IMR-90 (cell line): Measurements from ENCODE around the gene RIMS1. TPM values are rescaled to one million over a fixed set of nuclear protein-coding genes. Genes with fewer than 3 reads are reported as not detected.

Experiments
- ATAC-seq: fragments of 200-7000 bp; cut with Tn5 transposase; 2 replicates; pipeline ENCODE4 v1.9.1; 2020; ENCODE audit warnings: low read depth, mild to moderate bottlenecking, moderate library complexity
- BruUV-seq: library from RNA; stranded (reverse); fragments of 400-500 nt; replicated peaks from 2 replicates; lab custom pipeline; 2021; lab: Mats Ljungman, UMichigan
- CTCF ChIA-PET: fragments of 300-600 bp; formaldehyde crosslinking; extraction: SDS; loops from one replicate; lab custom pipeline; 2021; ENCODE audit warnings: antibody characterized with exemption; lab: Yijun Ruan, JAX
- POLR2A ChIA-PET: fragments of 300-600 bp; sonication (Branson Sonifier 250); formaldehyde crosslinking; loops from one replicate; lab custom pipeline; 2022; ENCODE audit warnings: antibody characterized with exemption; ENCODE audit not compliant: unreplicated experiment; lab: Charles Lee
- DNase-seq: peaks from one replicate; pipeline ENCODE4 v3.0.0; 2013
- H2AFZ ChIP-seq: replicated peaks from 2 replicates; pipeline ENCODE3; 2013; ENCODE audit warnings: low read length, mild to moderate bottlenecking; ENCODE audit not compliant: poor library complexity
- H2AK5ac ChIP-seq: 2 replicates; pipeline ENCODE4 v1.6.1; 2013; ENCODE audit warnings: low read depth, low read length, inconsistent platforms
- H2AK9ac ChIP-seq: replicated peaks from 2 replicates; pipeline ENCODE3; 2013; ENCODE audit warnings: mild to moderate bottlenecking, low read depth, low read length, moderate library complexity; ENCODE audit not compliant: poor library complexity
- H2BK120ac ChIP-seq: 2 replicates; pipeline ENCODE4 v1.6.1; 2013; ENCODE audit warnings: low read depth, low read length, inconsistent platforms
- H2BK15ac ChIP-seq: 3 replicates; pipeline ENCODE4 v1.6.1; 2013; ENCODE audit warnings: low read depth, low read length, inconsistent platforms
- H2BK20ac ChIP-seq: 2 replicates; pipeline ENCODE4 v1.6.1; 2013; ENCODE audit warnings: low read depth, mild to moderate bottlenecking, inconsistent platforms, low read length, moderate library complexity
- H2BK5ac ChIP-seq: 2 replicates; pipeline ENCODE4 v1.6.1; 2013; ENCODE audit warnings: mild to moderate bottlenecking, low read depth, low read length, inconsistent platforms; ENCODE audit not compliant: poor library complexity, severe bottlenecking
- H3K14ac ChIP-seq: replicated peaks from 2 replicates; pipeline ENCODE4 v1.6.1; 2013; ENCODE audit warnings: low read depth, low read length, inconsistent platforms
- H3K18ac ChIP-seq: 2 replicates; pipeline ENCODE4 v1.6.1; 2013; ENCODE audit warnings: low read depth, low read length, control low read depth
- H3K23ac ChIP-seq: 2 replicates; pipeline ENCODE4 v1.6.1; 2013; ENCODE audit warnings: low read depth, low read length, inconsistent platforms
- H3K27ac ChIP-seq: 2 replicates; pipeline ENCODE4 v1.5.1; 2013; ENCODE audit warnings: mild to moderate bottlenecking, control low read depth, low read length; ENCODE audit not compliant: insufficient read depth
- H3K27me3 ChIP-seq: 2 replicates; pipeline ENCODE4 v1.6.1; 2013; ENCODE audit warnings: low read length; ENCODE audit not compliant: control insufficient read depth, insufficient read depth
- H3K36me3 ChIP-seq: 2 replicates; pipeline ENCODE4 v1.6.1; 2013; ENCODE audit warnings: low read length, mixed read lengths; ENCODE audit not compliant: control insufficient read depth, insufficient read depth
- H3K4ac ChIP-seq: 2 replicates; pipeline ENCODE4 v1.6.1; 2013; ENCODE audit warnings: low read depth, low read length, inconsistent platforms
- H3K4me1 ChIP-seq: 2 replicates; pipeline ENCODE4 v1.6.1; 2013; ENCODE audit warnings: low read length, mixed read lengths; ENCODE audit not compliant: control insufficient read depth, insufficient read depth
- H3K4me2 ChIP-seq: 2 replicates; pipeline ENCODE4 v1.6.1; 2013; ENCODE audit warnings: low read depth, mild to moderate bottlenecking, control low read depth, low read length, moderate library complexity
- H3K4me3 ChIP-seq: 2 replicates; pipeline ENCODE4 v1.5.1; 2013; ENCODE audit warnings: low read depth, mild to moderate bottlenecking, control low read depth, low read length, moderate library complexity; ENCODE audit not compliant: insufficient read depth
- H3K56ac ChIP-seq: 2 replicates; pipeline ENCODE4 v1.6.1; 2013; ENCODE audit warnings: low read length, inconsistent platforms; ENCODE audit not compliant: insufficient read depth; ENCODE audit errors: extremely low read depth
- H3K79me1 ChIP-seq, 2 experiments: 2 replicates each; pipeline ENCODE4 v1.6.1; 2013; ENCODE audit warnings: low read length in 2 of 2, inconsistent platforms in 1 of 2, low read depth in 1 of 2
- H3K9ac ChIP-seq: 2 replicates; pipeline ENCODE4 v1.6.1; 2013; ENCODE audit warnings: low read depth, low read length, control low read depth
- H3K9me1 ChIP-seq: 2 replicates; pipeline ENCODE4 v1.6.1; 2013; ENCODE audit warnings: low read length, inconsistent platforms; ENCODE audit not compliant: insufficient read depth
- H3K9me3 ChIP-seq: 2 replicates; pipeline ENCODE4 v1.6.1; 2013; ENCODE audit warnings: low read length; ENCODE audit not compliant: control insufficient read depth, insufficient read depth
- H4K20me1 ChIP-seq: 2 replicates; pipeline ENCODE4 v1.6.1; 2013; ENCODE audit warnings: low read length, inconsistent platforms; ENCODE audit not compliant: insufficient read depth
- H4K5ac ChIP-seq: 2 replicates; pipeline ENCODE4 v1.6.1; 2013; ENCODE audit warnings: mild to moderate bottlenecking, low read depth, low read length, control low read depth
- H4K8ac ChIP-seq, 2 experiments: 2 replicates each; pipeline ENCODE4 v1.6.1; 2013; ENCODE audit warnings: low read depth in 2 of 2, low read length in 2 of 2, control low read depth in 1 of 2, inconsistent platforms in 1 of 2
- H4K91ac ChIP-seq: 2 replicates; pipeline ENCODE4 v1.6.1; 2013; ENCODE audit warnings: low read depth, low read length, inconsistent platforms; ENCODE audit not compliant: insufficient read depth
- SMC3 ChIP-seq: fragments of 150-350 bp; IDR thresholded peaks from 2 replicates; pipeline ENCODE4 v1.6.1; 2016; ENCODE audit warnings: low read depth, mild to moderate bottlenecking, antibody characterized with exemption, low read length, moderate library complexity
- WGBS, 2 experiments: methylation state at CpG; one replicate each; pipeline versions ENCODE4 v1.1.5 to v1.1.7; 2013; ENCODE audit warnings: missing lambda C conversion rate in 2 of 2; ENCODE audit not compliant: insufficient read length in 1 of 2; ENCODE audit errors: extremely low coverage in 2 of 2; 5-methylcytosine and 5-hydroxymethylcytosine counted together
- dilution Hi-C: fragments of 300-500 bp; cut with HindIII; formaldehyde crosslinking; loops from one replicate; pipeline ENCODE4 v1.14.3; 2018; ENCODE audit warnings: low sequenced_read_pairs; ENCODE audit not compliant: unreplicated experiment
- in situ Hi-C: fragments of 300-500 bp; cut with MboI; formaldehyde crosslinking; loops from 3 replicates; pipeline ENCODE4 v1.14.3; 2019; ENCODE audit warnings: low sequenced_read_pairs, inconsistent platforms, mixed read lengths
- intact Hi-C: fragments of 100-400 bp; cut with micrococcal nuclease; formaldehyde crosslinking; loops from 2 replicates; pipeline ENCODE4 v1.10.0; 2022
- polyA plus RNA-seq, 3 experiments: library from polyadenylated mRNA; depleted of rRNA; stranded (reverse); fragments of >200 nt; gene quantifications; 2 replicates each; pipeline ENCODE4 v1.2.3, GENCODE V29; 2012; ENCODE audit warnings: low replicate concordance in 1 of 3
- total RNA-seq: library from RNA; depleted of rRNA; stranded (reverse); fragments of >200 nt; gene quantifications from 2 replicates; pipeline ENCODE4 v1.2.3, GENCODE V29; 2012

The RIMS1 gene
- total and polyA plus RNA-seq, 2 of the 4 experiments (the other 2 are of a cell fraction): 0.44 to 3.8 TPM

DNA sequence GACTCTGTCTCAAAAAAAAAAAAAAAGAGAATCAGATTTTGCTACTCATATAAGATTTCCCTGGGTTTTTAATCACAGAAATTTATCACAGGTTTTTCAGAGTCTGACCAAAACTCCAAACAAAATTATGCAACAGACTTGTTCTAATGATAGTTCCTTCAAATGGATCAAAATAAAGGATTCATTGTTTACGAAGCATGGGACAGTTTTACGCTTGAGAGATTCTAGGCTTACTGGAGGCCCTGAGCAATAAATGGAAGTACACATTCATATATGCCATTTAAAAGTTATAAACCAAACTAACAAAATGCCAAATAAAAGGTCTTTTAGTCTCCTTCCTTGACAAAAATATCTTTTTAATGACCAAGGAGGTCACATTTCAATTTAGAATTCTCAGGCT, 490.4 kb downstream of the RIMS1 start:
- WGBS, 2 experiments: no CpG with 5 or more reads among the region's 2 CpGs
- no peak overlapping the region for H2BK15ac ChIP-seq
- in situ Hi-C loops: no loop called here

More for the DNA sequence above, 490.4 kb downstream of the RIMS1 start:
- BruUV-seq: no TSS peak
- DNase-seq (no peak), ATAC-seq (no peak)
- Histone ChIP-seq H2BK5ac (no peak overlapping the region), H2AK9ac (no peak overlapping the region), H3K23ac (no peak overlapping the region), H2AFZ (no peak overlapping the region), H2BK20ac (no peak overlapping the region), H3K27ac (no peak overlapping the region), H3K4ac (no peak overlapping the region), H3K9me1 (peaks cover 3% of the 10 kb centered on the region; the same call in 1 of the 2 replicates), H3K4me2 (no peak overlapping the region), H3K14ac (no peak overlapping the region), H3K4me3 (no peak overlapping the region), H3K27me3 (no peaks in the 10 kb centered on the region), H4K91ac (no peak overlapping the region), H3K18ac (no peak overlapping the region), H3K79me1 (no peaks in the 10 kb centered on the region), H4K20me1 (no peaks in the 10 kb centered on the region), H3K9ac (no peak overlapping the region), H4K5ac (no peak overlapping the region), H3K36me3 (no peaks in the 10 kb centered on the region), H3K4me1 (peaks cover 3% of the 10 kb centered on the region; the same call in 1 of the 2 replicates), H4K8ac (no peak overlapping the region), H3K56ac (no peak overlapping the region), H2AK5ac (no peak overlapping the region), H2BK120ac (no peak overlapping the region), H3K9me3 (no peaks in the 10 kb centered on the region)
- POLR2A ChIA-PET: no interaction called here
- CTCF ChIA-PET: no interaction called here
- intact Hi-C loops (no loop called here), dilution Hi-C loops (no loop called here)
- TF ChIP-seq SMC3: no peak
